Measurements from ENCODE around the gene SNX30. TPM values are rescaled to one million over a fixed set of nuclear protein-coding genes. Genes with fewer than 3 reads are reported as not detected.

The SNX30 gene
- total RNA-seq, result 14.1 and 15.1 TPM in 2 replicates

GRCh38 chr9:112750016-112750763, at the start of gene SNX30:
SNX30 (plus strand) TSS chr9:112750760; CDS start chr9:112751002, 242 bp downstream.

GRCh38 chr9:112717661-112718331, 32.8 kb upstream of the SNX30 start, which contains the start of gene INIP:
INIP (minus strand) TSS chr9:112718117; CDS start chr9:112716485, 1,632 bp downstream.

GRCh38 chr9:112890106-112891081, 139.8 kb downstream of the SNX30 start, which contains the start of gene SLC46A2:
SLC46A2 (minus strand) TSS chr9:112890876; CDS start chr9:112890681, 195 bp downstream.

Other genes starting within 250 kb of the SNX30 start
- 16.2 and 19.9 TPM in 2 replicates for gene INIP, start 32.6 kb upstream of the SNX30 start, total RNA-seq
- gene SLC46A2, start 140.1 kb downstream of the SNX30 start, total RNA-seq, result not detected in 2 replicates